HG03378 (cell line): Measurements from ENCODE around the gene RASAL3.

Experiments used
- ATAC-seq: cut with Tn5 transposase; IDR thresholded peaks from one replicate; pipeline ENCODE4 v1.9.1; 2021; ENCODE audit warnings: mild to moderate bottlenecking, moderate library complexity; ENCODE audit not compliant: unreplicated experiment

Gene RASAL3

DNA sequence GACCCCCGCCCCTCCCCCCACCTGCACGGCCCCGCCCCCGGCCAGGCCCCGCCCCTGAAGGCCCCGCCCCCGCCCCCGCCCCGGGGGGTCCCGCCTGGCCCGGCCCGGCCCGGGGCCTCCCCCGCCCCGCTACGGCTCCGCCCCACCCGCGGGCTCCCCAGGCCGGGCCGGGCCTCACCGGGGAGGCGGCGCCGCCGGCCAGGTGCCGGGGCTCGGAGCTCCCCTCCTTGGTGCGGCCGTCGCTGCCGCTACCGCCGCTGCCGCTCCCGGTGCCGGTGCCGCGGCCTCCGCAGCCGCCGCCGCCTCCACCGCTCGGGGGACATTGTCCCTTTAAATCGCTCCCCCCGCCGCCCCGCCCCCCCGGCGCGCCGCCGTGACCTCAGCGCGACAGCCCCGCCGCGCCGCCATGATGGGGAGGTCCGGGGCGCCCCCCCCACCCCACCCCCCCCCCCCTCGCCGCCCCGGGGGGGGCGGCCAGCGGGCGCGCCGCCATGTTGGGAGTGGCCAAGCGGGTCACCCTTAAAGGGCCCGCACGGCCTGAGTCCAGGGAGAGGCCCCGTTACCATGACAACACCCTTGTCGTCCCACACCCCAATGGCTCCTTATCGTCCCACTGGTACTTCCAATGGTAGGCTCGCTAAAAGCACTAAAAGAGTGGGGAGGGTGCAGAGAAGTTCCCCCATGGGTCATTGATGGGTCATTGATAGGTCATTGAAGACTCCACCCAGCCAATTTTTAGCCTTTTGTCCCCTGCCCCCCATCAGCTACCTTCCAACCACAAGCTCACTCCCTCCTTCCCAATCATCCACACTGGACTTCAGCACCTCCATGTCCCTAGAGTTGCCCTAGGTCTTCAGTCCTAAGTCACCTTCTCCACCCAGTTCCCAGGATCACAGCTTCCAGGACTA lies 14.5 kb downstream of the RASAL3 start, which contains the start of gene WIZ:
Gene WIZ (minus strand): TSS at position 337 of the 908 bp plus-strand sequence. CDS start 1,649 bp downstream, outside the sequence.
- no peak for ATAC-seq

- no peak for ATAC-seq
These were observed 15.3 kb downstream of the RASAL3 start for GRCh38 chr19:15448778-15449619.

DNA sequence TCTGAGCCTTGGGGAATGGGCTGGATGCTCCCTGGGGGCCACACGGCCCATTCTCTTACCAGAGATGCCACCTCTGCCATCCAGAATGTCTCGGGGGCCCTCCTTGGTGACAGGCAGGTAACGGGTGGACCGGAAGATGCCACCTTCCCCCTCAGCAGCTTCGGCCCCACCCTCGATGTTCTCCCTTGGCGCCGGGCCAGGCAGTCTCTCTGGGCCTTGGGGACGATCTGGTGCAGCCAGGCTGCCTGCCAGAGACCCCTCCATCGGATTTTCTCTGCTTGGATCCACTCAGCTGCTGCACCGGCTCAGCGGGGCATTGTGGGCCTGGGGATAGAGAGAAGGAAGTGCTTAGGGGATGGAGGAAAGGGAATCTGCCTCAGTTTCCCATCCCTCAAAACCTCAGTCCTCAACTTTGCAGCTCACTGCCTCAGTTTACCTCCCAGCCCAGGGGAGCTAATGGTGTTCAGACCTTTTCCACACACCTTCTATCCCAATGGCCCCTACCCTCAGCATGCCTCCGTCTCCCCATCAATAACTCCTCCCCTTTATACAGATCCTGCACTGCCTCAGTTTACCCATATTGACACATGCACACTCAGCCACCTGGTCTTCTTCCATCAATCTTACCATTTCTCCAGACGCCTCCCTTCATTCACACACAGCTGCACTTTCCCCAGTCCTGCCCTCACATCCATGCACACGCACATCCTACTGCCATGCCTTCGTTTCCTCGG lies 16.1 kb downstream of the RASAL3 start:
- no peak for ATAC-seq

- no peak for ATAC-seq
These were observed 17.3 kb downstream of the RASAL3 start for GRCh38 chr19:15447057-15447456.

DNA sequence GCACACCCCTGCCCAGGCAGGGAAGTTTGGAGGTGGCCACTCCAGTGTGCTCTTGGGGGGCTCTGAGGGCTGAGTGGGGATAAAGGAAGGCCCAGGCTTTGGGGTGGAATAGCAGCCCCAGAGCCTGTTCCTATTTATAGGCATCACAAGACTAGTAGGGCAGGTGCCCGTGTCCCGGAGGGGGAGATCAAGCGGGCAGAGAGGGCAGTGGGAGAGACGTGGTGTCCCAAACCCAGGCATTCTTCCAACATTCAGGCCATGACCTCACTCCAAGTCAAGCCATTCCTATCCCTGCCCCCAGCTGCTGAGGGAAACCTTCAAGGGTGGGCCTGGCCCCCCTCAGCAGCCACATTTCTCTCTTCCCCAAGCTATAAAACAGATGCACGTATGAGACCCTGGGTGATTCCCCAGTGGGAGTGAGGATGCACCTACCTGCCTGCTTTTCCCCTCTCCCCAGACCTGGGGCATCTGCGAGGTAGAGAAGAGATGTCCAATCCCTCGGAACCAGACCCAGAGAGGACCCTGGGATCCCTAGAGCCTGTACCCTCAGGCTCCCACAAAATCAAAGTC lies 18.5 kb downstream of the RASAL3 start:
- no peak for ATAC-seq

DNA sequence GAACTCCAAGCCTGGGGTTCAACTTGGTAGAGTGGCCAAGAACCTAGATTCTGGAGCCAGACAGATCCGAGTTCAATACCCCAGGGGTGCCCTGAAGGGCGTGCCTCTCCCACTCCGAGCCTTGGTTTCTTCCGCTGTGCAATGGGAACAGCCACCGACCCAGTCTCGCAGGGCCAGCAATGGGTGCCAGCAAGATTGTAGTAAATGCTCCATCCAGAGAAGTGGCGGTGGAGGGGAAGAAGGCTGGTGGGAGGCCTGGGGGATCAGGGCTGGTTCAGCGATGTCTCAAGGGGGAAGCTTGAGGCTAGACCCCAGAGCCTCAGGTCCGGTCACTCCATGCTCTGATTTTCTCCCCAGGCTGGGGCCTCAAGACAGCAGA lies 19.1 kb downstream of the RASAL3 start:
- no peak for ATAC-seq

GRCh38 chr19:15444505-15445226 lies 19.7 kb downstream of the RASAL3 start:
- ATAC-seq, result no peak

- no peak for ATAC-seq
These were observed 20.5 kb downstream of the RASAL3 start for GRCh38 chr19:15443838-15444237.

- no peak for ATAC-seq
These were observed 21.0 kb downstream of the RASAL3 start for GRCh38 chr19:15443325-15443724.

- ATAC-seq, result no peak
These were observed 22.0 kb downstream of the RASAL3 start for GRCh38 chr19:15442142-15442920.

DNA sequence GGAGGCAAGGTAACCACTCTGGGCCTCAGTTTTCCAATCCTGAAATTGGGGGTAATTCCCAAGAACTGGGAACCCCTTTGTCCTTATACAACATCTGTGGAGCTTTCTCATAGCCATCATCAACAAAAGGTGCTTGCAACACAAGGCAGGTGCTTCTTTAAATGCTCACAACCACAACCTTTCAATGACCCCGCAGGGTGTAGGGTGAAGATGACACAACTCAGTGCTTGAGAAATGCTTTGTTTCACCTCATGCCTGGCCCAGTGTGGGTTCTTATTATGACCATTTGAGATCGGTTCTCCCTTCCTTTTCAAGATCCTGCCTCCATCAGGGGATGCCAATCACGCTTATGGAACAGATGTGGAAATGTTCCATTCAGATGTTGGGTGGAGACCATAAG lies 23.0 kb downstream of the RASAL3 start:
- no peak for ATAC-seq

GRCh38 chr19:15439821-15440641 lies 24.3 kb downstream of the RASAL3 start:
- ATAC-seq, result no peak

DNA sequence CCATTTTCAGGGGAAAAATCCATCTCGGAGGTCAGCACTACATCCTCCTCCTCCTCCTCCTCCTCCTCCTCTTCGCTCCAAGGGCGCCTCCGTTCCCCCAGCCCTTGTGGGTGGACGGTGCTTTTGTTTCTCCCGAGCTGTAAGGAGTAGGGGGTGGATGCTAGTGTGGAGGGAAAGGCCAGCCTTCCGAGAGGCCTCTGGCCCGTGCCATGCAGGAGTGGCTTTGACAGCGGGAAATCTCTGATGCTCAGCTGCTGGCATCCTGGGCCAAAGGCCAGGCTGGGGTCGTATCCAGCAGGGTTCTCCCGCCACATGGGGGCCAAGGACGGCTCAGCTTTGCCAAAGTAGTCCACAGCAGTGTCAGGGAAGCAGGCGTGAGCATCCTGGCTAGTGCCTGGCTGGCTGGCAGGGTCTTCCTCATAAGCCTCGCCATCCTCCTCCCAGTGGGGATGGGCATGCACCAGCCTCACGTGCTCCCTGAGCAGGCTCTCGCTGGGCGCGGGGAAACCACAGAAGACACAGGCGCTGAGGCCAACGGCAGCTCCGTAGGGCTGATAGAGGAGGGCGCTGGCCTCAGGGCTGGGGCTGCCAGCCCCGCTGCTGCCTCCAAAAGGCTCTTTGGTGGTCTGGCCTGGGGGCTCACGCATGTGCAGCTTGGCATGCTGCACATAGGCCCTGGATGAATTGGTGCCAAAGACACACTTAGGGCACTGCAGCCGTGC lies 25.1 kb downstream of the RASAL3 start:
- ATAC-seq, result no peak

- no peak for ATAC-seq
These were observed 25.8 kb downstream of the RASAL3 start for GRCh38 chr19:15438577-15438976.

DNA sequence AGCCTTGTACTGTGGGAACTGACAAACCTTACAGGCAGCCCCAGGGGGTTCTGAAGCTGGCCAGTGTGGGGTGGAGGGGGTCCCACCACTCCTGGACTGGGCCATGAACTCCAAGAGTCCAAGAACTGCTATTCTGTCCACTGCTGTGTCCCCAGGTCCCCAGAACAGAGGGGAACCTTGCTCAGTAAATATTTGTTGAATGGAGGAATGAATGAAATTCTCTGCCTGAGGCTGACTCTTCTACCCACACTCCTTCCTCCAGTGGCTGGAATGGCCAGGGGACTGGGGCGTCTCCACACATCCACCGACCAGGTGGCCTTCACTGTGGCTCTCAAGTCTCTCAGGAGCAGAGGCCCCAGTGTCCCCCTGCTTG lies 26.2 kb downstream of the RASAL3 start:
- ATAC-seq, result no peak

- ATAC-seq, result no peak
These were observed 26.8 kb downstream of the RASAL3 start for GRCh38 chr19:15437355-15438123.

- no peak for ATAC-seq
These were observed 27.6 kb downstream of the RASAL3 start for GRCh38 chr19:15436826-15437110.
